Jurkat, Clone E6-1 (cell line): Measurements from ENCODE around the gene LGR6. TPM values are rescaled to one million over a fixed set of nuclear protein-coding genes. Genes with fewer than 3 reads are reported as not detected.
"Not testable (repeated sequence)": the region's sequence is repeated elsewhere in the genome, so short reads cannot be mapped to it uniquely, and the experiment has no call there.

Source experiments
- DNase-seq: peaks from one replicate; pipeline ENCODE4 v3.0.0-alpha.2; 2011; ENCODE audit warnings: low read depth, low spot score
- H3K4me3 ChIP-seq: 2 replicates; pipeline ENCODE4 v1.5.1; 2011; ENCODE audit warnings: mild to moderate bottlenecking, low read length, control low read depth, moderate library complexity
- polyA plus RNA-seq: library from polyadenylated mRNA; unstranded; fragments of >200 nt; gene quantifications from one replicate; pipeline ENCODE4 v1.2.1, GENCODE V29; 2012; ENCODE audit warnings: missing spikeins; ENCODE audit not compliant: insufficient read length, insufficient read depth

The LGR6 gene, protein sequence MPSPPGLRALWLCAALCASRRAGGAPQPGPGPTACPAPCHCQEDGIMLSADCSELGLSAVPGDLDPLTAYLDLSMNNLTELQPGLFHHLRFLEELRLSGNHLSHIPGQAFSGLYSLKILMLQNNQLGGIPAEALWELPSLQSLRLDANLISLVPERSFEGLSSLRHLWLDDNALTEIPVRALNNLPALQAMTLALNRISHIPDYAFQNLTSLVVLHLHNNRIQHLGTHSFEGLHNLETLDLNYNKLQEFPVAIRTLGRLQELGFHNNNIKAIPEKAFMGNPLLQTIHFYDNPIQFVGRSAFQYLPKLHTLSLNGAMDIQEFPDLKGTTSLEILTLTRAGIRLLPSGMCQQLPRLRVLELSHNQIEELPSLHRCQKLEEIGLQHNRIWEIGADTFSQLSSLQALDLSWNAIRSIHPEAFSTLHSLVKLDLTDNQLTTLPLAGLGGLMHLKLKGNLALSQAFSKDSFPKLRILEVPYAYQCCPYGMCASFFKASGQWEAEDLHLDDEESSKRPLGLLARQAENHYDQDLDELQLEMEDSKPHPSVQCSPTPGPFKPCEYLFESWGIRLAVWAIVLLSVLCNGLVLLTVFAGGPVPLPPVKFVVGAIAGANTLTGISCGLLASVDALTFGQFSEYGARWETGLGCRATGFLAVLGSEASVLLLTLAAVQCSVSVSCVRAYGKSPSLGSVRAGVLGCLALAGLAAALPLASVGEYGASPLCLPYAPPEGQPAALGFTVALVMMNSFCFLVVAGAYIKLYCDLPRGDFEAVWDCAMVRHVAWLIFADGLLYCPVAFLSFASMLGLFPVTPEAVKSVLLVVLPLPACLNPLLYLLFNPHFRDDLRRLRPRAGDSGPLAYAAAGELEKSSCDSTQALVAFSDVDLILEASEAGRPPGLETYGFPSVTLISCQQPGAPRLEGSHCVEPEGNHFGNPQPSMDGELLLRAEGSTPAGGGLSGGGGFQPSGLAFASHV
- 0.50 TPM for polyA plus RNA-seq

DNA sequence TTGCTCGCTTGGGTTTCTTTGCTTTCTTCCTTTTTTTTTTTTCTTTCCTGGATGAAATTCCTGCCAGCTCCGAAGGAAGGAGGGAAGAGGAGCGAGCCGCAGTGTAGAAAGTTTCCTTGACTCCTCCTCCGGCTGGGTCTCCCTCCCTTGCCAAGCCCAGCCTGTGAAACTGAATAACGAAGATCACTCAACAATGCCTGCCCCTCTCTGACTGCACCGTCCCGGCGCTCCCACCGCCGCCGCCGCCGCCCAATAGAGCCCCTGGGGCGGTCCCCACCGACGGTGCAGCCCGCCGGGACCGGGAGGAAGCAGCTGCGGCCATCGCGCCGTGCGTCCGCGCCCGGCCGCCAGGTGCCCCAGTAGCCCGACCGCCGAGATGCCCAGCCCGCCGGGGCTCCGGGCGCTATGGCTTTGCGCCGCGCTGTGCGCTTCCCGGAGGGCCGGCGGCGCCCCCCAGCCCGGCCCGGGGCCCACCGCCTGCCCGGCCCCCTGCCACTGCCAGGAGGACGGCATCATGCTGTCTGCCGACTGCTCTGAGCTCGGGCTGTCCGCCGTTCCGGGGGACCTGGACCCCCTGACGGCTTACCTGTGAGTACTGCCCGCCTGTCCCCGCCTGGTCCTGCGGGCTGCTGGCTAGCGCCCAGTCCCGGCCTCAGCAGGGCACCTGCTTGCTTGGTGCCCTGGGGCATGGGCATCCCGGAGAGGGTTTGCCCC is at the start of gene LGR6:
LGR6 (plus strand) TSS at position 186 of the 714 bp plus-strand sequence; CDS start at position 377, 191 bp downstream.
- DNase-seq = no peak
- no peak within 1 kb of the TSS for H3K4me3 ChIP-seq

GRCh38 chr1:202144402-202145067 is 49.1 kb upstream of the LGR6 start, which contains the start of gene ARL8A:
TSS of gene ARL8A (minus strand) at chr1:202144737. CDS start at chr1:202144572, 165 bp downstream.
- peak within 1 kb of the TSS; percentile 75 for H3K4me3 ChIP-seq
- DNase-seq = no peak

- no peak for DNase-seq
- H3K4me3 ChIP-seq = peak overlapping the region; percentile 64
Observed at GRCh38 chr1:202145068-202145743, 48.4 kb upstream of the LGR6 start.

DNA sequence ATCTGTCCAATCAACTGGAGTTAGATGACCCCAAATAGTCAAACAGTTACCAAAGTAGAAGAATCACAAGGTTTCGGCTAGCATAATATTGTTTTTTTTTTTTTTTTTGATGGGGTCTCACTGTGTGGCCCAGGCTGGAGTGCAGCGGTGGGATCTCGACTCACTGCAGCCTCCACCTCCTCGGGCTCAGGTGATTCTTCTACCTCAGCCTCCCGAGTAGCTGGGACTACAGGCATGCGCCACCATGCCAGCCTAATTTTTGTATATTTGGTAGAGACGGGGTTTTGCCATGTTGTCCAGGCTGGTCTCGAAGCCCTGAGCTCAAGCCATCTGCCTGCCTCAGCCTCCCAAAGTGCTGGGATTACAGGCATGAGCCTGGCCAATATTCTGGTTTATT is 47.9 kb upstream of the LGR6 start:
- H3K4me3 ChIP-seq = not testable (repeated sequence)

DNA sequence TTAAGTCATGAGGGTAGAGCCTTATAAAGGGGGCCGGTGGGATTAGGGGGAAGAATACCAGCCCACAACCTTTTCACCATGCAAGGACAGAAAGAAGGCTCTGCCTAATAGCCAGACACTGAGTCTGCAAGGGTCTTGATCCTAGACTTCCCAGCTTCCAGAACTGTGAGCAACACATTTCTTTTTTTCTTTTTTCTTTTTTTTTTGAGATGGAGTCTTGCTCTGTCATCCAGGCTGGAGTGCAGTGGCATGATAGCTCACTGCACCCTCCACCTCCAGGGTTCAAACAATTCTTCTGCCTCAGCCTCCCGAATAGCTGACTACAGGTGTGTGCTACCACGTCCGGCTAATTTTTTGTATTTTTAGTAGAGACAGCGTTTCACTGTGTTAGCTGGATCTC is 47.3 kb upstream of the LGR6 start:
- no peak overlapping the region for H3K4me3 ChIP-seq
- DNase-seq = no peak

More for the DNA sequence above, 47.9 kb upstream of the LGR6 start:
- DNase-seq = not testable (repeated sequence)

DNA sequence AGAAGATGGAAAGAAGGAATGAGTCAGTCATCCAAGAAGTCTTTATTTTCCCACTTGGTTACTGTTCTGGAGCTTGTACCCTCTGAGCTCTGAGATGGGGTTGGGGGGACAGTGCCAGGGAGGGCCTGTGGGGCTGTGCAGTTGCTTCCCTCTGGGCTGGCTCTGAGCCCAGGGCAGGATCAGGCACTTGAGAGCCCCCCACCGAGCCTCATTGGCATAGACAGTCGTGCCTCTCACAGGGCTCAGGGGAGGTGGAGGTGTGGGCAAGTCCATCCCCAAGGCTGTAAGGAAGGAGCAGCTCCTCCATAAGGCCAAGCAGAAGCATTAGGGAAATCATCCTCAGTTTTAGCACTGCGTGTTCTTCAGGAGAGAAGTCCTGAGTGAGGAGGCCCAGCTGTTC is 46.6 kb upstream of the LGR6 start:
- DNase-seq = no peak
- no peak overlapping the region for H3K4me3 ChIP-seq

- no peak for DNase-seq
- no peak overlapping the region for H3K4me3 ChIP-seq
Observed at GRCh38 chr1:202148391-202148790, 45.2 kb upstream of the LGR6 start.

GRCh38 chr1:202149566-202149965 is 44.0 kb upstream of the LGR6 start:
- no peak for DNase-seq
- no peak overlapping the region for H3K4me3 ChIP-seq

DNA sequence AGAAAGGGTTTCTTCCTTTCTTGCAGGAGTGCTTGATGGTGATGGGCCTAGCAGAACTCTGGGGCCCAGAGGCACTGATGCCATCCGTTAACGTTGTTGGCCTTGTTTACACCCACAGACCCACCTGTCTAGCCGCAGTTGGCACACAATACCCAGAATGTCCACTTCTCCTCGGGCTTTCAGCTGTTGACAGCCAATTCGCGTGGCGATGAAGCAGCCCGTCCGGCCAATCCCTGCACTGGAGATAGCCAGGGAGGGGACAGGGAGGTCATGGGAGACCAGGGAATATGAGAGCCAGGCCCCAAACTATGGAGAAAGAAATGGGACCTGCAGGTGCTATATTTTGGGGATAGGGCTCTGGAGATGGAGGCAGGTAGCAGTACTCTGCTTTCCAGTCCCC is 43.4 kb upstream of the LGR6 start:
- DNase-seq = no peak
- H3K4me3 ChIP-seq = no peak overlapping the region

- DNase-seq = no peak
- H3K4me3 ChIP-seq = no peak overlapping the region
Observed at GRCh38 chr1:202150602-202151001, 43.0 kb upstream of the LGR6 start.

DNA sequence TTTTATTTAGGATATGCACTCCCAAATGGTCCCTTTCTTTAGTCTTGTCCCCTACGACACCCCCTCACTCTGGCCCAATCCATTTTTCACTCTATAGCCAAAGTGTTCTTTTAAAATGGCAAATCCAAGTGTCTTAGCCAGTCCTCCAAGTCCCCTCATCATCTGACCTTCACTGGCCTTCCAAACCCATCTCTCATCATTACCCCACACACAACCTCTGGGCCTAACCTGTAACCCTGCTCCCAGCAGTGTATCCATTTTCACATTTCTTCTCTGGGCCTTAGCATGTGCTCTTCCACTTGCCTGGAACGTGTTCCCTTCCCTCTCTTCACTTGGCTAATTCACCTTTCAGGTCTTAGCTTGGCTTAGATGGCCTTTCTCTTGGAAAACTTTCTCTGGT is 42.6 kb upstream of the LGR6 start:
- DNase-seq = no peak
- H3K4me3 ChIP-seq = no peak overlapping the region

DNA sequence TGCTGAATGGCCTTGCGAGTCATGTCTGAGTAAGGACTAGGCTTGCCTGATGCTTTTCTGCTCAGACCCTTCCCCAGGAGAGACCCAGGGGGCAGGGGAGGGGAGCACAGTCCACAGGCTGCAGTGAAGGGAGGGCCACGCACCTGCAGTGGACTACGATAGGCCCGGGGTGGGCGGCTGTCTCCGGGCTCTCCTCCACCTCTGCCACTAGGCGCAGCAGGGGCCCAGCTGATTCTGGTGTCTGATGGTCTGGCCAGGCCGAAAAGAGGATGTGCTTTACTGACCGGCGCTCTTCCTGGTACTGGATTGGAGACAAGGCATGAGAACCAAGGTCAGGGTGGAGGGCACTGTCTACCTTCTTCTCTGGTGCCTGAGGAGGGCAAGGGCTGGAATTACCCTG is 41.2 kb upstream of the LGR6 start:
- DNase-seq = no peak

DNA sequence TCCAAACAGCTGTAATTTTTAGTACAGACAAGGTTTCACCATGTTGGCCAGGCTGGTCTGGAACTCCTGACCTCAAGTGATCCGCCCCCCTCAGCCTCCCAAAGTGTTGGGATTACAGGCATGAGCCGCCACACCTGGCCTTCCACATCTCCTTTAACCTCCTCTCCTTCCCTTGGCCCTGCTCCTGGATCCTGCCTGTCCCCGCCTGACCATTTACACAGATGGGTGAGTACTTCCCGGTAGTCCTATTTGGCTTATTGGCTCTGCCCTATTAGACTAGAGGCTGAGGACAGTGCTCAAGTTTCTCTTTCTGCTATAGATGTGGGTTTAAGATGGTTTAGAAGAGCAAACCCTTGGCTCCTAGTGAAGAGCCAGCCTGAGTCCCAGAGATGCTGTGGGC is 40.3 kb upstream of the LGR6 start:
- H3K4me3 ChIP-seq = no peak overlapping the region
- no peak for DNase-seq

More for the DNA sequence above, 41.2 kb upstream of the LGR6 start:
- H3K4me3 ChIP-seq = no peak overlapping the region

DNA sequence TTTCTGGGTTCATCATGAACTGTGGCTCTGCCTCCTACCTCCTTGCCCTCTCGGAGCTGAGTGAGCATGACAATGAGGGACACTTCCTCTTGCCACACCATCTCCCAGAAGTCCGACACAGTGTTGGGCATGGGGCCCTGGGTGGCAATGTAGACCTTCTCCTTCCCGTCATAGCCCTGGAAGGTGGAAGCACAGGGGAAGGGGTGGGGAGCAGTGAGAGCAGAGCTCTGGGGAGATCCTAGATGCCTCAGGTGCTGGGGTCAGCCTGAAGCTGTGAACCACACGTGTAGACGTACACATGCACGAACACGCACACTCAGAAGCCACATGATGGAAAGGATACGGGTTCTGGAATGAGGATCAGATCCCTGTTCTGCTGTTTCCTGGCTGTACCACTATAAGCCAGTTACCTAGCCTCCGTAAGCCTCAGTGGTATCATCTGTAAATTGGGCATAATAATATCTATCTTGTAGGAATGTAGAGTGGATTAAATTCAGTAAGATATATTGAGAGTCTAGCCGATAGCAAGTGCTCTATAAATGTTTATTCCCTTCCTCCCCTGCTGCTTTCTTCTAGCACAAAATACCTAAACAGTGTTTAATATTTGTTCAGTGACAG is 39.3 kb upstream of the LGR6 start:
- DNase-seq = no peak
- H3K4me3 ChIP-seq = no peak overlapping the region

GRCh38 chr1:202154766-202155477 is 38.7 kb upstream of the LGR6 start:
- H3K4me3 ChIP-seq = no peak overlapping the region
- peak; percentile 60 for DNase-seq

DNA sequence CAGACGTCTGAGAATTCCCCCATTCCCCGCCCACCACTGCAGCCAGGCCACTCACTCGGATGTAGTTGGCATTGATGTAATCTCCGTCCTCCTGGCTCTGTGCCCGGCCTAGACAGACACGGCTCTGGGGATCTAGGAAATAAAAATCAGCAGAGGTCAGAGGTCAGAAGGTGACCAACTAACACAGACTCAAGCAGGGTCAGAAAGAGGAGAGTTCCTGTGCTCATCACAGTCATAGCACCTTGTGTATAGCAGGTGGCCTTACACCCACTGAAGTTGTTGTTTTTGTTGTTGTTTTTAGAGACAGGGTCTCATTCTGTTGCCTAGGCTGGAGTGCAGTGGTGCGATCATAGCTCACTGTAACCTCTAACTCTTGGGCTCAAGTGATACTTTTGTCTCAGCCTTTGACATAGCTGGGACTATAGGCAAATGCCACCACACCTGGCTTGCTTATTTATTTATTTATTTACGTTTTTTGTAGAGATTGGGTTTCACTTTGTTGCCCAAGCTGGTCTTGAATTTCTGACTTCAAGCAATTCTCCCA is 38.0 kb upstream of the LGR6 start:
- no peak for DNase-seq
- no peak overlapping the region for H3K4me3 ChIP-seq

GRCh38 chr1:202156590-202156989 is 37.0 kb upstream of the LGR6 start:
- no peak overlapping the region for H3K4me3 ChIP-seq
- no peak for DNase-seq
